K562 (cell line): ENCODE results near the gene CLIC5. TPM values are rescaled to one million over a fixed set of nuclear protein-coding genes. Genes with fewer than 3 reads are reported as not detected.

Source experiments
- GATA2 ChIP-seq: sonication (generic); formaldehyde crosslinking; IDR thresholded peaks from 2 replicates; pipeline ENCODE4 v1.4.0; 2020; ENCODE audit warnings: mild to moderate bottlenecking, missing genetic modification reagents
- SP1 ChIP-seq: sonication (generic); formaldehyde crosslinking; IDR thresholded peaks from 2 replicates; pipeline ENCODE4 v1.8.1; 2022; ENCODE audit warnings: mild to moderate bottlenecking, missing genetic modification reagents
- ZMIZ1 ChIP-seq, 2 experiments: fragments of 150-350 bp in 1 of 2; IDR thresholded peaks; 2 replicates each; pipeline ENCODE4 v1.6.1; 2012 to 2016; ENCODE audit warnings: low read depth in 2 of 2, low read length in 2 of 2, mild to moderate bottlenecking in 1 of 2, moderate library complexity in 1 of 2
- polyA plus RNA-seq, 8 experiments: library from polyadenylated mRNA; depleted of rRNA in 4 of 8; stranded (reverse) in 5 of 8; unstranded in 3 of 8; fragments of >200 nt; fragmentation: Nextera tagmentation in 2 of 8; fragmentation: Illumina TruSeq in 1 of 8; extraction: Ambion mirVana in 2 of 8; extraction: Trizol in 1 of 8; gene quantifications; 2 replicates each; pipeline versions ENCODE4 v1.2.1 to v1.2.3, GENCODE V29; 2011 to 2014; ENCODE audit warnings: inconsistent platforms in 1 of 8, missing spikeins in 1 of 8
- total RNA-seq, 7 experiments: library from RNA; depleted of rRNA in 6 of 7; stranded (reverse); fragments of >200 nt in 6 of 7; fragmentation: Illumina TruSeq in 2 of 7; extraction: Trizol in 2 of 7; gene quantifications; 2 replicates each; pipeline versions ENCODE4 v1.2.1 to v1.2.3, GENCODE V29; 2011 to 2021; ENCODE audit warnings: low replicate concordance in 1 of 7
- TF ChIP-seq, protein P1 (sequence below): fragments of 250-450 bp; sonication (Bioruptor Pico); IDR thresholded peaks from 2 replicates; pipeline ENCODE4 v1.4.0; 2020; ENCODE audit warnings: borderline replicate concordance
- TF ChIP-seq, protein P2 (sequence below): fragments of 450-650 bp; IDR thresholded peaks from 2 replicates; pipeline ENCODE4 v1.6.1; 2016

The CLIC5 gene
- total and polyA plus RNA-seq, 9 of the 15 experiments (the other 6 are each of a cell fraction or from before 2014, with no cell fraction given), result 0.31 TPM; not detected in 8

DNA sequence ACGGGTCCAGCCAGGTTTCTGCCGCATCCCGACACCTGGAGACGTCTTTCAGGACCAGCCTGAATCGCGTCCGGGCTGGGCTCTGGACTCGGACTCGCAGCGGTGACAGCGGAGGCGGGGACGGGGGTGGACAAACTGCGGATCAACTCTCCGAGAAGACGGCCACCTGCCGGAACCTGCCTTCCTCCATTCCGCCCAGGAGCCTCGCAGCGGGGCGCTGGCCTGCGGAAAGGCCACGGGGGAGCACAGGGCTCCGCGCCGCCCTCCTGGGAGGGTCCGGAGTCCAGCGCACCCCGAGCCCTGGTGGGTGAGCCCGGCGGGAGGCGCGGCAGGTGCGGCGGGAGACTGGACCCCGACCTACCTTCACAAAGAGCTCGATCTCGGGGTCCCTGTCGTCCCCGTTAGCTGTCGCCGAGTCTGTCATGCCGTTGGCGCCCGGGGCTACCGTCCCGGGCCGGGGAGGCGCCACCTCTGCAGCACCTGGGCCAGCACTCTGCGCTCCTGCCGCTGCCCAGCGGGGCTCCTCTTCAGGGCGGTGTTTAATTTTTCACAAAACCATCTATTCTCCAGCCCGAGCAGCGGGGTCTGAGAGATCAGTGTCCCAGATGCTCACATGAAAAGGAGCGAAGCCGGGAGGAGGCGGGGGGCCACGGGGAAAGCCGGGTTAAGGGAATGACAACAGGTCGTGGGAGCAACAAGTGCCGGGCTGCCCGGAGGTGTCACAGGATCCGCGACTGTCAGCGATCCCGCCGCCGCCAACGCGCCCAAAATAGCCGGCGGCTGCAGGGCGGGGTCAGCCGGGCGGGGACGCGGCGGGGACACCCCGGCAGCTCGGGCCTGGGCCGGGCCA is at the start of gene CLIC5 (continued):
- TF ChIP-seq, protein P1, sequence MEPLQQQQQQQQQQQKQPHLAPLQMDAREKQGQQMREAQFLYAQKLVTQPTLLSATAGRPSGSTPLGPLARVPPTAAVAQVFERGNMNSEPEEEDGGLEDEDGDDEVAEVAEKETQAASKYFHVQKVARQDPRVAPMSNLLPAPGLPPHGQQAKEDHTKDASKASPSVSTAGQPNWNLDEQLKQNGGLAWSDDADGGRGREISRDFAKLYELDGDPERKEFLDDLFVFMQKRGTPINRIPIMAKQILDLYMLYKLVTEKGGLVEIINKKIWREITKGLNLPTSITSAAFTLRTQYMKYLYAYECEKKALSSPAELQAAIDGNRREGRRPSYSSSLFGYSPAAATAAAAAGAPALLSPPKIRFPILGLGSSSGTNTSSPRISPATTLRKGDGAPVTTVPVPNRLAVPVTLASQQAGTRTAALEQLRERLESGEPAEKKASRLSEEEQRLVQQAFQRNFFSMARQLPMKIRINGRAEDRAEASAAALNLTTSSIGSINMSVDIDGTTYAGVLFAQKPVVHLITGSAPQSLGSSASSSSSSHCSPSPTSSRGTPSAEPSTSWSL (CRISPR knock-in tag), result no peak
- TF ChIP-seq SP1 (CRISPR knock-in tag) (no peak), GATA2 (CRISPR knock-in tag) (no peak), ZMIZ1 (IDR thresholded peaks at IDR 0.05; ENCODE audit: low read depth in 2 of 2, low read length in 2 of 2) (no peak)
- TF ChIP-seq, protein P2, sequence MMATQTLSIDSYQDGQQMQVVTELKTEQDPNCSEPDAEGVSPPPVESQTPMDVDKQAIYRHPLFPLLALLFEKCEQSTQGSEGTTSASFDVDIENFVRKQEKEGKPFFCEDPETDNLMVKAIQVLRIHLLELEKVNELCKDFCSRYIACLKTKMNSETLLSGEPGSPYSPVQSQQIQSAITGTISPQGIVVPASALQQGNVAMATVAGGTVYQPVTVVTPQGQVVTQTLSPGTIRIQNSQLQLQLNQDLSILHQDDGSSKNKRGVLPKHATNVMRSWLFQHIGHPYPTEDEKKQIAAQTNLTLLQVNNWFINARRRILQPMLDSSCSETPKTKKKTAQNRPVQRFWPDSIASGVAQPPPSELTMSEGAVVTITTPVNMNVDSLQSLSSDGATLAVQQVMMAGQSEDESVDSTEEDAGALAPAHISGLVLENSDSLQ, result no peak
